Left renal cortex interstitium (tissue), 4 donors: Measurements from ENCODE around the gene DOCK2. TPM values are rescaled to one million over a fixed set of nuclear protein-coding genes. Genes with fewer than 3 reads are reported as not detected.
"Not testable (repeated sequence)": the region's sequence is repeated elsewhere in the genome, so short reads cannot be mapped to it uniquely, and the experiment has no call there.

ENCODE experiments used
- DNase-seq, 4 donors: peaks; one replicate each; pipeline ENCODE4 v3.0.0-alpha.2; 2013; ENCODE audit warnings: low read depth in 4 of 4, low spot score in 2 of 4, missing footprints in 1 of 4
- polyA plus RNA-seq, 4 donors: library from polyadenylated mRNA; unstranded; fragments of 120-200 nt; gene quantifications; one replicate each; pipeline ENCODE4 v1.2.1, GENCODE V29; 2013; ENCODE audit not compliant: insufficient read length in 4 of 4

DOCK2 gene
- polyA plus RNA-seq = 1 to 10 TPM; 2.1 to 3.4 (median 3.0) TPM

DNA sequence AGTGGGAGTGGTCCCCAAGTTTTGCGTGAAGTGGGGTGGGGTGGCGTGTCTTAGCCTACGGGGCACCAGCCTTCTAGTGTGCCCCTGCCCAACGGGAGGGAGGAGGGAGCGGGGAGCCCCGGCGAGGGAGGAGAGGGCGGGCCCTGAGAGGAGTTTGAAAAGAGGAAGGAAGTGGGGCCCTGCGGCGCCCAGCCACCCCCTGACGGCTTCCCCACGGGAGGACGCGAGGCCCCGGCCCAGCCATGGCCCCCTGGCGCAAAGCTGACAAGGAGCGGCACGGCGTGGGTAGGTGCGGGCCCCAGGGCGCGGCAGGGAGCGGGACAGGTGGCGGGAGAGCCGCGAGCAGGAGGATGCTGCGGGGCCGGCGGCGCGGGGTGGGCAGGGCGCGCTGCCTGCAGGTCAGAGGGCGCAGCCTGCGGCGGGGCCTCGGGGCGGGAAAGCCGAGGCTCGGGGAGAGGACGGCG lies at the start of gene DOCK2:
Gene DOCK2 (plus strand): TSS at position 191 of the 464 bp plus-strand sequence. CDS start 52 bp downstream, at position 243.
- DNase-seq = no peak

DNA sequence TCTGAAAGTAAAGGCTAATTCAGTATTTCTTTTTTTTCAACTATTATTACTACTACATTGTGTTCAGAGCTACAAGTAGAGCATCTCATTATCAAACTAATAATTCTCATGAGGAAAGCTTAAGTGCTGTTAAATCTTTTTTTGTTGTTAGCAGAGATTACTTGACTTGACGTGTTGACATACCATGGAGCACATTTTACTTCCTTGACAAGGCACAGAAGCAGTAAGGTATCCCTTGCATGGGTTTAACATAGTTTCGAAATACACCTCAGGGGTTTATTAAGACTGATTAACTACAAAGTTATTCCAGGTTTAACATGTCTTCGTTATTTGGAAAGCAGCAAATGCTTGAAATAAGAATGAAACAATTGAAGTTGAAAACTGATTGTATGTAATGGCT lies 46.5 kb upstream of the DOCK2 start:
- no peak for DNase-seq

DNA sequence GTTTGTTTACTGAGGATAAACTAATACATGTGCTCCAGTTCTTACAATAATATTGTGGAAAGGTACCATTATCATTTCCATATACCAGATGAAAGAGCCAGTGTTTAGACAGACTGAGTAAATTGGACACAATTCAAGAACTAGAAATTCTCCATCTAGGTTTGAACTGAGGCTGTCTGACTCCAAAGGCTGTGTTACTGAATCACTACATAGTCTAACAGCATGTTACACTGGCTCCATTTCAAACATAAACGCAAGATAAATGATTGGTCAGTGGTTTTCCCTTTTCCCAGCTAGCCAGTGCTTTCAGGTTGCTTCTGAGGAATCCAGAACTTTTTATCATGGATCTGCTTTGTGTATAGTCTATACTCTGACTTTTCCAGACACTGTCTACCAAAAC lies 45.4 kb upstream of the DOCK2 start:
- DNase-seq = no peak

DNA sequence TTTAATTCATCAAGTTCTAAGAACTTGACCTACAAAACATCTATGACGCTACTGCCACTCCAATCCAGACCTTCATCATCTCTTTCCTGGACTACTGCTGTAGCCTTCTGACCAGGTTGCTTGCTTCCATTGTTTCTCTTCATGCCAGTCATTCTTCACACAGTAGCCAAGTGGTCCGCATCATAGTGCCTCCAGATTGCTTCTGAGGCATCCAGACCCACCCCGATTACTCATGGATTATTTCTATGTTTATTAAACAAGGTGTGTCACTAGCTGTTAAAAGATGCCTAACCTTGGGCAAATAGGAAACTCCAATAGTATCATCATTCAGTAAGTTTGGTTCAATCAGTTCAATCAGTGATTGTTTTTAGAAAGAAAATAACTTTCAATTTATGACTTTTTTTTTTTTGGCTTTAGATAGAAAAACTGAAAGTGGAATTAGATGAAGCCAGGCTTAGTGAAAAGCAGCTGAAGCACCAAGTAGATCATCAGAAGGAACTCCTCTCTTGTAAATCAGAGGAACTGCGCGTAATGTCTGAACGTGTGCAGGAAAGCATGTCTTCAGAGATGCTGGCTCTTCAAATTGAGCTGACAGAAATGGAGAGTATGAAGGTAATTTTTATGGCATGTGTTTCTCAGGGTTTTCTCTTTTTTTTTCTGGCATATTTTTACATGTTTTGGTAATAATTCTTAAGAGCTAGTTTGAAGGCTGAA lies 44.0 kb upstream of the DOCK2 start:
- DNase-seq = no peak

DNA sequence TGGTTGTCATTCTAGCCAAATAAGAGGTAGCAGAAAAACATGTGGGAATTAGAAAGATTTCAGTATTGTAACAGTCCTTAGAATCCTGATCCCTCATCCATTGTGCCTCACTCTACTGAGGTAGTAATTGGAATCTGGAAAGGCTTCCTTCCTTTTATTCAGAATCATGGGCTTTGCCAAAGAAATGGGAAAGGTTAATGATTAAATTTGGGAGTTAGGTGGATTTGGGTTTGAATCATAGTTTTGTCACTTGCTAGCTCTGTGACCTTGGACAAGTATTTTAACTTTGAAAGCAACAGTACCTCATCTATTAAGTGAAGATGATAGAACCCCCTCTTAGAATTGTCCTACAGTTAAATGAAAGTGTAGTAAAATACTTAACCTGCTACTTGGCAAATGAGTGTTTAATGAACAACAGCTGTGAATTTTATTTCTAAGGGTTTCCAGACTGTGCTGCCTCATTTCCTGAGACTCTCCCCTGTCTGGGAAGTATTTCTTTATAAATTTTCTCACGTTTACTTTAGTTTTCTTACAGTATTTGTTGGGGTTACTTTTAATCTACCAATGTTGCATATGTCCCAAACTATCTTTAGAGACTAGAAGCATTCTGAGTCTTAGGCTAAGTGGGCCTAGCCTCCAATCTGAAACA lies 41.8 kb upstream of the DOCK2 start:
- DNase-seq = no peak

DNA sequence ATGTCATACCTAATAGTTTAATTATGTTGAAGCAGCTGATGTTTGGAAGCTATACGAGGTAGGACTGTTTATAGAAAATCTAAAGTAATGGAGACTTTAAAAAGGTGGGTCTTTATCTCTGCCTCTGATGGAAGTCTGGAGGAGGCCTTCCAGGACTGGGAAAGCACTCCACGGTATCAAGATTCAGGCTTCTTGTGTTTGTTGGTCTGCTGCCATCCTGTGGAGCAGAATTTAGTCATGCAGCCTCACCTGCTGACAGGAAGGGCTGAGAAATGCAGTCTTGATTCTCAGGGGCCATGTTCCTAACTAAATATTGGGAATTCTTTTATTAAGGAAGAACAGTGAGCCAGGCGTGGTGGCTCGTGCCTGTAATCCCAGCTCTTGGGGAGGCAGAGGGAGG lies 37.6 kb upstream of the DOCK2 start:
- DNase-seq = no peak

DNA sequence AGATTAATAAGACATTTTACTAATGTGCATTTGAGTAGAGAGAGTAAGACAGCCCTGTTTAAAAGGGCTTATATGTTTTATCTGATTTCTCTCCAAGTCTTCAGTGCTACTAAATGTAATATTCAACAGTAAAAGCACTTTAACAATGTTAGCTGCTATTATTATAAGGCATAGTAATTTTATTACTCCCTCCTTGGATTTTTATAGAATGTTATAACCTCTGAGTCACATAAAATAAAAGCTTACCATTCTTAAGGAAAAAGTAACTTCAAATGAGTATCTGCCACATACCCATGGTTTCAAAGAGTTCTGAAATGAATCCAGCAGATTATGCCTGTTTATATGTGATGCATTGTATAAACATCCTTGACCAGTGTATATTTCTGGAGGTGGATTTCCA lies 34.5 kb upstream of the DOCK2 start:
- DNase-seq = no peak

DNA sequence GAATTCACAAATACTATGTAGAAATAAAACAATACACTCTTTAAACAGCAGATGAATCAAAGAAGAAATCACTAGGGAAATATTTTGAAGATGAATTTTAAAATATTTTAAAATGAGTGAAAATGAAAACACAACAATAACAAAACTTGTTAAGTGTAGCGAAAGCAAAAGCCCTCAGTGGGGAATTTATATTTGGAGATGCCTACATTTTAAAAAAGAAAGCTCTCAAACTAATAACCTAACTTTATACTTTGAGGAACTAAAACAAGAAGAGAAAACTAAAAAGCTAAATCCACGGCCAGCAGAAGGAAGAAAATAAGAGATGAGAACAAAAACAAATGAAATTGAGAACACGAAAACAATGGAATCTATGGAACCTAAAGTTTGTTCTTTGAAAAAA lies 30.8 kb upstream of the DOCK2 start:
- no peak for DNase-seq

DNA sequence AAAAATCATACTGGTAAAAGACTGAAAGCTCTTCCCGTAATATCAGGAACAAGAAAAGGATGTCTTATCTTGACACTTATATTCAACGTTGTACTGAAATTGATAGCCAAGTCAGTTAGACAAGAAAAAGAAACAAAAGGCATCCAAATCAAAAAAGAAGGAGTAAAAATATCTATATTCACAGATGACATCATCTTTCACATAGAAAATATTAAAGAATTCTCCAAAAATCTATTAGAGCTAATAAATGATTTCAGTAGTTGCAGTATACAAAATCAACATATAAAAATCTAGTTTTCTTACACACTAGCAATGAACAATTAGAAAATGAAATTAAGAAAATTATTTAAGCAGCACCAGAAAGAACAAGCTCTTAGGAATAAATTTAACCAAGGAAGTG lies 29.2 kb upstream of the DOCK2 start:
- DNase-seq = no peak

DNA sequence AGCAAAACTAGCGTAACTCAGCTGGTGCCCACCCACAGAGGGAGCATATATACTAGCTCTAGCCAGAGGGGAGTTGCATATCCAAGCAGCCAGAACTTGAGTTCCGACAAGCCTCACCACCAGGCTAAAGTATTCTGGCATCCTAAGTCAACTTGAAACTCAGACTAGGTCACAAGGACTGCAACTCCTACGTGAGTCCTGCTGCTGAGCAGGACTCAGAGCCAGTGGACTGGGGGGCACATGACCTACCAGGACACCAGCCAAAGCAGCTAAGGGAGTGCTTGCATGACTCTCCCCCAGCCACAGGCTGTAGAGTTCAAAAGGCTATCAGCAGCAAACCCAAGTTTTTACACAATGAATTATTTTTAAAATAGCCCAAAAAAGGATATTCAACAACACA lies 27.4 kb upstream of the DOCK2 start:
- DNase-seq = no peak

DNA sequence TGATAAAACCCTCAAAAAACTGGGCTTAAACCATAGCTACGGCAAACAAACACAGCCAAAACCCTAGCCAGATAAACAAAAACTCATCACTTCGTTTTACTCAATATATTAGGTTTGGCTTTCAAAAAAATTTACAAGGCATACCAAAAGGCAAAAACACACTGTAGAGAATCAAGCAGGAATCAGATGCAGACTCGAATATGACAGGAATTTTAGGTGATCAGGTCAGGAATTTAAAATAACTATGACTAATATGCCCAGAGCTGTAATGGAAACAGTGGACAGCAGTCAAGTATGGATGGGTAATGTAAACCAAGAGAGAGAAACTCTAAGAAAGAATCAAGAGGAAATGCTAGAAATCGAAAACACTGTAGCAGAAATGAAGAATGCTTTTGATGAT lies 26.5 kb upstream of the DOCK2 start:
- no peak for DNase-seq

DNA sequence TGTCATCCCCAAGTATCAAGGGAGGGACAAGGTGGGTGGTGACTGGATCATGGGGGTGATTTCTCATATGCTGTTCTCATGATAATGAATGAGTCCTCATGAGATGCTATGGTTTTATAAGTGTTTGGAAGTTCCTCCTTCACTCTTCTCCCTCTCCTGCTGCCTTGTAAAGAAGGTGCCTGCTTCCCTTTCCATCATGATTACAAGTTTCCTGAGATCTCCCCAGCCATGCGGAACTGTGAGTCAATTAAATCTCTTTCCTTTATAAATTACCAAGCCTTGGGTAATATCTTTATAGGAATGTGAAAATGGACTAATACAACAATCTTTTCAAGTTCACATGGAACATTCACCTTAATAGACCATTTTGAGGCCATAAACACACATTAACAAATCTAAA lies 21.5 kb upstream of the DOCK2 start:
- DNase-seq = no peak

DNA sequence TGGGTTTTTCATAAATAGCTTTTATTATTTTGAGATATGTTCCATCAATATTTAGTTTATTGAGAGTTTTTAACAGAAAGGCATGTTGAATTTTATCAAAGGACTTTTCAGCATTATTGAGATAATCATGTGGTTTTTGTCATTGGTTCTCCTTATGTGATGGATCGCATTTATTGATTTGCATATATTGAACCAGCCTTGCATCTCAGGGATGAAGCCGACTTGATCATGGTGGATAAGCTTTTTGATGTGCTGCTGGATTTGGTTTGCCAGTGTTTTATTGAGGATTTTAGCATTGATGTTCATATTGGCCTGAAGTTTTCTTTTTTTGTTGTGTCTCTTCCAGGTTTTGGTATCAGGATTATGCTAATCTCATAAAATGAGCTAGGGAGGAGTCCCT lies 12.8 kb upstream of the DOCK2 start:
- not testable (repeated sequence) for DNase-seq

DNA sequence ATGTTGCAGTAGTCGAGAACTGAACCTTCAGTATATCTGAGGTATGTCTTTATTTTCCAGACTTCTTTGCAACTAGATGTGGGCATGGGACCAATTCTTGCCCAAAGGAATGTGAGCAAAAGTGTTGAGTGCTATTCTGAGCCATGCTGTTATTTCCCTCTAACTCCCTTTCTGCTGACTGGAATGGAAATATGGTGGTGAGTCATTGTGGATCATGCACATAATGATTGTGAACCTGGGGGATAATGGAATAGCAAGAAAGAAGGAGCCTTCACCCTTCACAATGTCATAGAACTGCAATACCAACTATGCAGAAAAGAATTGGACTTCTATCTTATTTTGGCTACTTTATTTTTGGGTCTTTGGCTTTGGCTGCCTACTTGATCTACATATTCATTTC lies 10.3 kb upstream of the DOCK2 start:
- DNase-seq = no peak

DNA sequence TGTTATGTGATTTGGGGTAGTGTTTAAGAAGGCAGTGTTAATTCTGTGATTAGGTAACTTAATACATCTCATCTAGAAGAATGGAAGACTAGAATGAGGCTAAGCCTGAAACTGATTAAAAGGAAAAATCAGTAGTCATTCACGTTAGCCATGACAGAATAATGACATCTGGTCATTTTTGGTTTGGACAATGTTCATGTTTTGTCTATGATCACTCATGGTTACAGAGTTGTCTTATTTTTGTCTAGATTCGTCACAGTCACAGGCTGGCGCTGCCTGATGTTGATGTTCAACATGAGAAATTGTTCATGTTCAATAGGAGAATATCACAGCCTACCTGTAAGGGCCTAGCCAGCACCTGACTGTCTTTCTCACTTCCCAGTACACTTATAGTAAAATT lies 9.5 kb upstream of the DOCK2 start:
- DNase-seq = no peak

DNA sequence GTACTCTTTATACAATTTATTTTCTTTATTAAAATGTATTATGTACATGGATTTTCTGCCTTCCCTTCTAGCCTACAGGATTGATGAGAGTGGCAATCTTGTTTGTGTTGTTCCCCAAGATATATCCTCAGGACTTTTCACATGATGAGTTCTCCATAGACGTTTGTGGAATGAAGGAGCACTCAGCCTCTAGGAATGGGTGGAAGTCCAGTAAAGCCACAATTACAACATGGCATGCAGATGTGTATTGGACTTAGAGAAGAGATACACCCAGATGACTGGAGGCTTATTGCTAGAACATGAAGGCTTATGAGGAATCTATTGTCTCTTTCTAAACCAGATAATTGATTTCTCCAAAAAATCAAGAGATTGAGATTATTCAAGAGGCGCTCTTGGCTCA lies 8.2 kb upstream of the DOCK2 start:
- no peak for DNase-seq

DNA sequence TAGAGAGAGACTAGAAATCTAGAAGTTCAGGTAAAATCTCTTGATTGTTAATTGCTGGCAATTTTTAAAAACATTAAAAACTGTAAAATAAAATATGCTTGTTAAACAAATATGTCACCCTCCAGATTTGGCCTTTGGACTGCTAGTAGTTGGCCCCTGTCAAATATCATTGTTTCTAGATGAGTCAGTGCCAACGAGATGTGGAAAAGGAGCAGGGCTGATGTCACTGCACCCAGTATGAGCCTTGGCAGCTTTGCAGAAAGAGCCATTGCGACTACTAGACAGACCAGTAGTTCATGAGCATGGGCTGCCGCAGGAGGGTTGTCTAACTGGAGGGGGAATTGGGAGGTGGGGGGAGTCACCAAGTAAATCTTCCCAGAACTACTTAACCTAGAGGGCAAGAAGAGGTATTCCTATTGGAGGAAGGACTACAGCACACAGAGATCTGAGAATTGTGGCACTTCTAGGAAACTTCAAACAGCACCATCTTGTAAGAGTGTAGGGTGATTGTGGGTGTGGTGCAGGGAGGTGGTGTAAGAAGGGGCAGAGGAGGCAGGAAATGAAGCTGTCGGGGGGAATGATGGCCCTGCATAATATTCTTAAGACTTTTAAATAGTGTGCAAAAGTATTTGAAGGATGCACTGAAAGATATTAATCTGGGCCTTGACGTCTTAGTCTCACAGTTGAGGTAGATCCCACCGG lies 7.1 kb upstream of the DOCK2 start:
- DNase-seq = no peak

DNA sequence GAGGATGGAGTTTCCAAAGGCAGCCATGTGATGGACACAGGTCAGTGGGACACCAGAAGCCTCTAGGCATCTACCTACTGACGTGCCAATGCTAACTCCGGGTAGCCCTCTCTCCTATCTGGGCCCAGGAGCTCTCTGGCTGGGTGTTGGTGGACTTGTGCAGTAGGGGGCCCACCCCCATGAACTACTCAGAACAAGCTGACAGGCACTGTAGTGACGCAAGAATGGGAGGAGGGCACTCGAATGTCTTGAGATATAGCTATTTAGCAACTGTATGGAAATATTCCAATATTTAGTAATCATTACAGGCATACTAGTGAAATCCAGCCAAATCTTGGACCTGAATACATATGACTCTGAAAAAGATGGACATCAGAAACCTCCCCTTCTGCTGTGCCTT lies 5.7 kb upstream of the DOCK2 start:
- DNase-seq = no peak

DNA sequence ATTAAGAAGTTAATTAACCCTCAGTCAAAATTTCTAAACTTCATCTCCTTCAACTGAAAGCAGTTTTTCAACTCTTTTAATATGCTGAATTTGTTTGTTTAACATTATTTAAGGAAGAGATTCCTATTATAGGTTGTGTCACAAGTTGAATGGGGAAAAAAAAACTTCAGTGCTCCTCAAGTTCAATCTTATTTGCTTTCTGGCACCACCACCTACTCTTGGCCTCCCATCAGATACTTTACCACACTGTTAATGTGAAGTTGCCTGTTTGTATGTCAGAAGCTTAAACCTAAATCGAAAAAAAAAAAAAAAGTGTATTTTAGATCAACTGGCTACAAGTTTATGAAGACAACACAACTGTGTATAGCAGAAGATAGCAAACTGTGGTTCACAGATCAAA lies 4.1 kb upstream of the DOCK2 start:
- no peak for DNase-seq

DNA sequence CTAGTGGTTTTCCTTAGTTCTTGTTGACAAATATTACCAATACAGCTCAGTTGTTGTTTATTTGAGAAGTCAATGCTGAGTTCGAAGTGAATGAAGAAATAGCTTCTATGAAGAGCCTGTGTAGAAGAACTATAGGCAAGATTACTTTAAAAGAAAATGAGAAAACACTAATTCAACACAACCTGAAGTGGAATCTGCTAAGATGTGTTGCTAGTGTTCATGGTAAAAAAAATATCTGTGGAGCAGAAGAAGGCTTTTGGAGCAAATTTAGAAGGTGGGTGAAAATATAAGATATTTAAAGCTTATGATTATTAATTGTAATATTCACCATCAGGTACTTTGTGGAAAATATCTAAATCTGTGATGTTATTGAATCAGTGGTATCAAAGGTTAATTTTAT lies 2.5 kb upstream of the DOCK2 start:
- no peak for DNase-seq

DNA sequence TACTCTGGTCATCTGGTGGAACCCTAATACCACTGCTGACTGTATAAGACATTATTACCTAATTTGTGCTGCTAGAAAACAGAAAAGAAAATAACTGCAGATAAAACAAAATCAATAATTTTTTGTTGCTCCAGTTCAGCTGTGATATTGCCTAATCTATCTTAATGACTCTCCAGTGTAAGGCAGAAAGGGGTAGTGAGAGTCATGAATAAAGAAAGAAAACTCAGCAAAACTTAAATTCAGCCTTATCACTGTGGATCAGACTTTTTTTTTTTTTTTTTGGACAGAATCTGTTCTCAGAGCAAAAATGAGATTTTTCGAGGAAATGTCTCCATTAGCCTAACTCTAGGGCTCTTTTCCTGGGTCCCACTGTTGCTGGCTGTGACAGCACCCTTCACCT lies 1.1 kb upstream of the DOCK2 start:
- DNase-seq = no peak
